SIG-M5 (cell line): ENCODE data around the gene NOP14.
A peak's percentile ranks its signal among the peaks of the same experiment; 100 is the strongest.
"Not testable (repeated sequence)": the region's sequence is repeated elsewhere in the genome, so short reads cannot be mapped to it uniquely, and the experiment has no call there.

ENCODE experiments used
- DNase-seq: peaks from one replicate; lab custom pipeline; 2025; lab: John Stamatoyannopoulos, UW

NOP14 gene

DNA sequence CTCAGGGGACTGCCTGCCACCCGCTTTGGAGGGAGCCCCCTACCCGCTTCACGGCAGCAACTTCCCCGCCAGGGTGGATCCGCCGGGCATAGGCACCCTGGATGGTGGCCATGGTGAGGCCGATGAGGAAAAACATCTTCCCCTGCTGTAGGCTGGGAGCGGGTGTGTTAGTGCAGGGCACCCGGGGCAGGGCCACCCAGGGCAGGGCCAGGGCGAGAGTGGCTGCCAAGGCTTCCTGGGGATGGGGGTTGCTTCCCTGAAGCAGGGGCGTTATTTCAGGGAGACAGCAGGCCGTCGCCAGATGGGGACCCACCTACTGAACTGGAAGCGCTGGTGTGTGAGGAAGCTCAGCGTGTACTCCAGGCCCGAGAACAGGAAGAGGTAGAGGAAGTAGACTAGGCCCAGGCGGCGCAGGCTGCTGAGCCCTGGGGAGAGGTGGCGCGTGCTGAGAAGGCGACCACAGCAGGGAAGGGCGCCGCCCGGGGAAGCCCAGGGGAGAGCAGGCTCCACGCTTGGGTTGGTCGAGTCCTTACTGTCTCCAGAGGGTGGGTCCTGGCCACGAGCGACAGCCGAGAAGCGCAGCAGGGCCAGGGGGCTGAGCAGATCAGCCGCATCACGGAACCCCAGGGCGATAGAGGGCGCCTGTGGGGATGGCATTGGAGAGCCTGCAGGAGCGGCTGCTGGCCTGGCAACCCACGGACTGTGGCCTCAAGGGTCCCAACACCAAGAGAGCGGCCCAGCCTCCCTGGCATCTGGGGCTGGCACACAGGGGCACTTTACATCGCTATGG lies 31.5 kb downstream of the NOP14 start:
- DNase-seq, result peak; percentile 44

DNA sequence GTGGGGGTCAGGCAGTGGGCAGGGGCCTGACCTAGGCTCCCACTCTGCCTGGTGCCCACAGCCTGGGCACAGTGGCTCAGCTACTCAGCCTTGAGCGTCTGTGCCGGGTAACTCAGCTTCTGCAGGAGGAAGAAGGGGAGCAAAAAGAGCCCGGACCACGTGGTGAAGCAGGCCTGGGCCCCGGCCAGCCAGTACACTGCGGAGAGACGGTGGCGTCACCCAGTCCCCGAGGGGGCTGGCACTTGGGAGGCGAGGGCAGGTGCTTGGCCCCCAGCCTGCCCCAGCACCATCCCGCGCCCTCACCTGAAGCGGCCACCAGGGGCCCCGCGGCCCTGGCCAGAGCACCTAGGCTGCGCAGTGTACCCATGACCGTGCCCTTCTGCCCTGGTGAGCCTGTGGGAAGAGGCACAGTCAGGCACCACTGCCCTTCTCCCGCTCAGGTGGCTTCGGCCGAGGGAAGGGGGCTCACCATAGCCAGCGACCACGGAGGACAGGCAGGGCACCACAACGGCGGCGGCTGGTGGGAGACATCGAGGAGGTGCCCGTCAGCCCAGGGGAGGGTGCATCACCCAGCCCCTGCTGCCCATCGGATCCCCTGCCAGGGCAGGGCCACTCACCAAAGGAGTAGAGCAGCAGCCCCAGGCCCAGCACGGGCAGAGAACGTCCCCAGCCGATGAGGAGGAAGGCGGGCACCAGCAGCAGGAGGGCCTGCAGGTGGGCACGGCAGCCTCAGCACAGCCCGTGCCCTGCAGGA lies 32.3 kb downstream of the NOP14 start:
- DNase-seq, result no peak

- no peak for DNase-seq
Observed at GRCh38 chr4:2930135-2930757, 33.0 kb downstream of the NOP14 start.

GRCh38 chr4:2929469-2929868 lies 33.7 kb downstream of the NOP14 start:
- DNase-seq, result no peak

DNA sequence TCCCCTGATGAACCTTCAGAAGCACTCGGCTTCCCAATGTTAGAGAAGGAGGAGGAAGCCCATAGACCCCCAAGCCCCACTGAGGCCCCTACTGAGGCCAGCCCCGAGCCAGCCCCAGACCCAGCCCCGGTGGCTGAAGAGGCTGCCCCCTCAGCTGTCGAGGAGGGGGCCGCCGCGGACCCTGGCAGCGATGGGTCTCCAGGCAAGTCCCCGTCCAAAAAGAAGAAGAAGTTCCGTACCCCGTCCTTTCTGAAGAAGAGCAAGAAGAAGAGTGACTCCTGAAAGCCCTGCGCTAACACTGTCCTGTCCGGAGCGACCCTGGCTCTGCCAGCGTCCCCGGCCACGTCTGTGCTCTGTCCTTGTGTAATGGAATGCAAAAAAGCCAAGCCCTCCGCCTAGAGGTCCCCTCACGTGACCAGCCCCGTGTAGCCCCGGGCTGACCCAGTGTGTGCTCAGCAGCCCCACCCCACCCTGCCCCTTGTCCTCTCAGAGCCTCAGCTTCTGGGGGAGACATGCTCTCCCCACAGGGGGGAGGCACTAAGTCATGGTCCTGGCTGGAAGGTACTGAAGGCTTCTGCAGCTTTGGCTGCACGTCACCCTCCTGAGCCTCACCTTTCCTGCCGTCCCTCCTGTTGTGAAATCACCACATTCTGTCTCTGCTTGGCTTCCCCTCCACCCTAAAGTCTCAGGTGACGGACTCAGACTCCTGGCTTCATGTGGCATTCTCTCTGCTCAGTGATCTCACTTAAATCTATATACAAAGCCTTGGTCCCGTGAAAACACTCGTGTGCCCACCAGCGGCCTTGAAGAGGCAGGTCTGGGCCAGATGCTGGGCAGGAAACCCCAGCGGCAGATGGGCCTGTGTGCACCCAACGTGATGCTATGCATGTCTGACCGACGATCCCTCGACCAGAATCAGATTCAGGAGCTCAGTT lies 34.7 kb downstream of the NOP14 start:
- no peak for DNase-seq

- no peak for DNase-seq
Observed at GRCh38 chr4:2927696-2928075, 35.5 kb downstream of the NOP14 start.

DNA sequence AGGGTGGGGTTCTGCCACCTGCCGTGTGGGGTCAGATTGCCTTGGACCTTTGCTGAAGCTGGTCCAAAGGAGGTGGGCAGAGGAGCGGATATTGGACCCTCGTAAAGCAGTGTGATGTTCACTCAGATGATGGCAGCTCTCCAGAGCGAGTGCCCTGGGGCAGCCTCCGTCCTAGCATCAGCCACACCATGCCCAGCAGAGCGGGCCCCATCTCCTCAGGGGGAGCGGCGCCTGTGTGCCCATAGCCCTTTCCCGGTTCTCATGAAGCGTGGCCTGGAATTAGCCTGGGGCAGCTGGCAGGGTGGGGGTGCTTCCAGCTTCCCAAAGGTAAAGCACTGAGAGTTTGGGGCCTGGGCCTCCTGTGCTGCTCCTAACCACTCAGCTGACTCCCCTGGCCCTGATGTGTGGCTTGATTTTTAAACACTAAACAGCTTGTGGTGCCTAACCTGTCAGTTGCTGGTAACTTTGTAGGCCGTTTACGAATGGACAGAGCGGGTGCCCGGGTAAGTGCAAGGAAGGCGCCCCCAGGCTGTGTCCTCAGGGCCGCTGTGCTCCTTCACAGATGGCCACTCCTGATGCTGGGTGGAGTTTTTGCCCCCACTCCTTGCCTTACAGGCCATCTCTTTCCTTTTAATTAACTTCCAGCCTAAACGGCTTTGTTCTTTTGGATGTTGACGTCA lies 36.0 kb downstream of the NOP14 start:
- no peak for DNase-seq

DNA sequence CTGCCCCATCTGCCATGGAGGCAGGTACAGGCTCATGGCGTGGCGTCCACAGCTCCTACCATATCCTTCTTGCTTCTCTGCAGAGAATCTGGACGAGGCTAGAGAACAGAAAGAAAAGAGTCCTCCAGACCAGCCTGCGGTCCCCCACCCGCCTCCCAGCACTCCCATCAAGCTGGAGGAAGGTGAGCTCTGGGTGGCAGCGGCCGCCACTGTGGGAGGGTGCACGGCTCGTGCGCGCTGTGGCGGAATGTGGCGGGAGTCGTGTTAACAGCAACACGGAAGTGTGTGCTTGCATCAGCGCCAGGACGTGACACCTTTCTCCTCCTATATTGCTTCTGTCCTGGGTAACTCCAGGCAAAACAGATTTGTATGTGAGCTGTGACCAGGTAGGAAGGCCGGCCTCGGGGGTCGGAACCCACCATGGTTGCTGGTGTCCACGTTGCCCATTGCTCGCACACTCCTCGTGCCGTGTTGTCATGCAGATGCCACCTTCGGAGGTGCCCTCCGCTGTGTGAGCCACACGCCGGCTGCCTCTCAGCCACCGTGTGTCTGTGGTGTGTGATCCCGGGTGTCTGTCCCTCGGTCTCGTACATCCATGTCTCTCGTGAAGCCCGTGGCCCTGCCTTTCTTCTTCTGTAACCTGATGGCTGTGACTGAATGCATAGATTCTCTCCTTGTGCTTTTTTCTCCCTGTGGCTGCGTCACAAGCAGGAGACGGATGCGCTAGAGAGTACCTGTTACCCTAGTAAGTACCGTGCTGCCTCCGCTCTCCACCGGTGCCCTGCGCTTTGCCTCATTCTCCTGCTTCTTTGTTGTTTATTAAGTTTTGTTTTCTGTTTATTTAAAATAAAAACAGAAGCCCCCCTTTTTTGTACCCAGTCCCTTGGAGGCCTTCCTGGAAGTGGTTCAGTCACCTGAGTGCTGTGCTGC lies 37.0 kb downstream of the NOP14 start:
- DNase-seq, result no peak

DNA sequence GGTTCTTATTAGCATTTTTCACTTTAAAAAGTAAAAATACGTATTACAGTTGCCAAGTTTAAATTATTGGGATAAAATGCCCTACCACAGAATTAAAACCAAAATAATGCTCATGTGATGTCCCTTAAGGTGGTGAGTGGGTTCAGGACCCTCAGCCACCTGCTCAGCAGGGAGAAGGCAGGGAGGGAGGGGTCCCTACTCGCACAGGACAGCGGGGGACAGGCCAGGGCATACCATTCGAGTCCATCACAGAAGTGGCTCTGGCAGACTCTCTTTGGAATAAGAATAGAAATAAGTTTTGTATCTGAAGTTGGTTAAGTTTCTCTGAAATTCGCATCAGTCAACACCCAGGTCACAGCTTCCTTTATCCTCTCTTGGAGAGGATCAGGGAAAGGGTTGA lies 37.7 kb downstream of the NOP14 start:
- DNase-seq, result no peak

GRCh38 chr4:2924765-2925301 lies 38.4 kb downstream of the NOP14 start:
- DNase-seq, result no peak

GRCh38 chr4:2924286-2924685 lies 38.9 kb downstream of the NOP14 start:
- DNase-seq, result no peak

GRCh38 chr4:2923668-2924173 lies 39.5 kb downstream of the NOP14 start:
- DNase-seq, result no peak

DNA sequence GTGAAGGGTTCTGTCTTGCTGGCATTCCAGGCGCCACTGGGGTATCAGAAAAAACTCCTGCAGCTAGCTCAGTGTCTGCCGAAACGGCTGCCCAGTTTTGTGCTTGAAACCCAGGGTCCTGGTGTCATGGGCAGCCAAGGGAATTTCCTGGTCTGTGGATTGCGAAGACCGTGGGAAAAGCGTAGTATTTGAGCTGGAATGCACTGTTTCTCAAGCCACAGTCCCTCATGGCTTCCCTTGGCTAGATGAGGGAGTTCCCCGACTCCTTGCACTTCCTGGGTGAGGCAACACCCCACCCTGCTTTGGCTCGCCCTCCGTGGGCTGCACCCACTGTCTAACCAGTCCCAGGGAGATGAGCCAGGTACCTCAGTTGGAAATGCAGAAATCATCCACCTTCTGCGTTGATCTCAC lies 40.1 kb downstream of the NOP14 start:
- no peak for DNase-seq

- not testable (repeated sequence) for DNase-seq
Observed at GRCh38 chr4:2922453-2923101, 40.6 kb downstream of the NOP14 start.

GRCh38 chr4:2918714-2919113 lies 44.5 kb downstream of the NOP14 start:
- DNase-seq, result not testable (repeated sequence)

GRCh38 chr4:2918300-2918699 lies 44.9 kb downstream of the NOP14 start:
- not testable (repeated sequence) for DNase-seq

GRCh38 chr4:2916696-2917095 lies 46.5 kb downstream of the NOP14 start:
- not testable (repeated sequence) for DNase-seq

DNA sequence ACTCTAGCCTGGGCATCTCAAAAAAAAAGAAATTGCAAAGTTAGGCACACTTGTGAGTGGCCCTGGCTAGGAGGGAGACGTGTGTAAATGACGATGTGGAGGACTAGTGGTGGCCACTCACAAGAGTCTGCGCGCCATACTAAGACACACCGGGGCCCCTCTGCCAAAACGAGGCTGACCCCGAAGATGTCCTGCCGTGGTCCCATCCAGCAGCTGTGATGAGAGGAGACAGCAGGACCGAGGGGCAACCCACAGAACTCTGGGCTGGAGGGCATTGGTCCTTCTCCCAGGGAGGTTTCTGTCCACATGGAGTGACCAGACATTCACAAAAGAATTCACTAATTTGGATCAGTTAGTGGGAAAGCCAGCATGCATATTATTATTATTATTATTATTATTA lies 47.4 kb downstream of the NOP14 start:
- DNase-seq, result no peak
